Transverse colon (tissue), 4 donors: Measurements from ENCODE around the gene ATCAY. TPM values are rescaled to one million over a fixed set of nuclear protein-coding genes. Genes with fewer than 3 reads are reported as not detected.

Source experiments
- DNase-seq: peaks from one replicate; pipeline ENCODE4 v3.0.0-alpha.2; 2019
- H3K27ac ChIP-seq, 4 donors: fragments of 200-600 bp; sonication (generic); 2 replicates each; pipeline ENCODE4 v1.5.1; 2016 to 2018; ENCODE audit warnings: inconsistent platforms in 4 of 4
- H3K27me3 ChIP-seq: fragments of 200-600 bp; sonication (generic); 2 replicates; pipeline ENCODE4 v1.5.1; 2017; ENCODE audit warnings: inconsistent platforms
- H3K36me3 ChIP-seq, 4 donors: fragments of 200-600 bp; sonication (generic); 2 replicates each; pipeline ENCODE4 v1.5.1; 2017 to 2019; ENCODE audit warnings: inconsistent platforms in 4 of 4
- H3K4me1 ChIP-seq, 4 donors: fragments of 200-600 bp; sonication (generic); 2 replicates each; pipeline ENCODE4 v1.5.1; 2017 to 2020; ENCODE audit warnings: inconsistent platforms in 4 of 4
- H3K4me3 ChIP-seq, 4 donors: fragments of 200-600 bp; sonication (generic); 1 replicate in 1 of 4; 2 replicates in 3 of 4; pipeline versions ENCODE4 v1.5.1 to v1.6.1; 2017 to 2019; ENCODE audit warnings: inconsistent platforms in 4 of 4
- H3K9me3 ChIP-seq, 2 donors: fragments of 200-600 bp; sonication (generic); 2 replicates each; pipeline ENCODE4 v1.5.1; 2017 to 2019; ENCODE audit warnings: inconsistent platforms in 2 of 2
- EP300 ChIP-seq: sonication (generic); formaldehyde crosslinking; IDR thresholded peaks from one replicate; pipeline ENCODE4 v1.6.1; 2017; ENCODE audit warnings: antibody characterized with exemption, low read depth
- POLR2A ChIP-seq: fragments of 450-650 bp; IDR thresholded peaks from one replicate; pipeline ENCODE4 v1.6.1; 2016; ENCODE audit warnings: antibody characterized with exemption, mild to moderate bottlenecking, moderate library complexity
- POLR2AphosphoS5 ChIP-seq, 3 donors: sonication (generic); formaldehyde crosslinking; IDR thresholded peaks; one replicate each; pipeline ENCODE4 v1.6.1; 2016; ENCODE audit warnings: antibody characterized with exemption in 3 of 3
- WGBS, 2 donors: methylation state at CpG; one replicate each; pipeline ENCODE4 v1.1.5; 2018; ENCODE audit warnings: low coverage in 1 of 2; 5-methylcytosine and 5-hydroxymethylcytosine counted together
- in situ Hi-C, 4 donors: fragments of 200-750 bp; cut with MboI; loops; one replicate each; pipeline versions ENCODE4 v1.15.0 to v1.15.1; 2017; ENCODE audit warnings: low sequenced_read_pairs in 3 of 4, low pct_ligation_motif_present in 1 of 4, low pct_unique_long_range_greater_than_20kb in 1 of 4
- intact Hi-C: fragments of 100-400 bp; cut with DNase I; formaldehyde crosslinking; loops from one replicate; pipeline ENCODE4 v1.15.1; 2023; ENCODE audit warnings: low total_unique reads
- total RNA-seq, 4 donors: library from RNA; depleted of rRNA; stranded (reverse); fragments of >200 nt; gene quantifications; one replicate each; pipeline ENCODE4 v1.1.0, GENCODE V29; 2016
- TF ChIP-seq, protein P1 (sequence below), 5 experiments: fragments of 200-600 bp in 3 of 5; fragments of 450-650 bp in 2 of 5; sonication (generic) in 3 of 5; IDR thresholded peaks; 1 replicate in 2 of 5; 2 replicates in 3 of 5; pipeline ENCODE4 v1.5.1; 2016 to 2017; ENCODE audit warnings: antibody characterized with exemption in 5 of 5, inconsistent platforms in 3 of 5, mild to moderate bottlenecking in 2 of 5, moderate library complexity in 1 of 5

The ATCAY gene
- total RNA-seq, 4 donors from 2014 or later = 0.32 to 0.60 (median 0.55) TPM; not detected in 1

DNA sequence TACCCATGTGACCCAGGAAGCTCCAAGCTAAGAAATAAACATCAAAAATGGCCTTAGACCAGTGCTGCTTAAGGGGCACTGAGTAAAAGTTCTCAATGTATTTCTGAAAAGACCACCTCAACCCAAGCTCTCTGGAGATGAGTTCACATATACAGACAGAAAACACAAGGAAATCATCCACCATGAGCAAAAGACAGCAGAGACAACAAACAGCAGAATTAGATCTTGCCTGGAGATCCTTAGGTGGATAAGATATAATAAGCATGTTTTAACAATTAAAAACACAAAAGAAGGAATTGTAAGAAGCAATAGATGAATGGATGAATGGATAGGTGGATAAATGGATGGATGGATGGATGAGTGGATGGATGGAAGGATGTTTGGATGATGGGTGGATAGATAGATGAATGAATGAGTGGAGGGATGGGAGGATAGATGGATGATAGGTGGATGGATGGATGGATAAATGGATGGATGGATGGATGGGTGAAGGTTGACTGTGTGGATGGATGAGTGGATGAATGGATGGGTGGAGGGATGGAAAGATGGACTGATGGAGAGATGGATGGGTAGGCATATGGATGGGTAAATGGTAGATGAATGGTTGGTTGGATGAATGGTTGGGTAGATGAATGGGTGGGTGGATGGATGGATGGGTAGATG is 42.7 kb downstream of the ATCAY start:
- DNase-seq = no peak
- in situ Hi-C loops = loop anchor here in 1 of 4 donors (25.0 kb wide), 1 partner anchor 661 kb away; no protein-coding TSS in a partner anchor
- no peaks in the 10 kb centered on the region for H3K4me1 ChIP-seq
- H3K27me3 ChIP-seq = no peaks in the 10 kb centered on the region
- TF ChIP-seq, protein P1, sequence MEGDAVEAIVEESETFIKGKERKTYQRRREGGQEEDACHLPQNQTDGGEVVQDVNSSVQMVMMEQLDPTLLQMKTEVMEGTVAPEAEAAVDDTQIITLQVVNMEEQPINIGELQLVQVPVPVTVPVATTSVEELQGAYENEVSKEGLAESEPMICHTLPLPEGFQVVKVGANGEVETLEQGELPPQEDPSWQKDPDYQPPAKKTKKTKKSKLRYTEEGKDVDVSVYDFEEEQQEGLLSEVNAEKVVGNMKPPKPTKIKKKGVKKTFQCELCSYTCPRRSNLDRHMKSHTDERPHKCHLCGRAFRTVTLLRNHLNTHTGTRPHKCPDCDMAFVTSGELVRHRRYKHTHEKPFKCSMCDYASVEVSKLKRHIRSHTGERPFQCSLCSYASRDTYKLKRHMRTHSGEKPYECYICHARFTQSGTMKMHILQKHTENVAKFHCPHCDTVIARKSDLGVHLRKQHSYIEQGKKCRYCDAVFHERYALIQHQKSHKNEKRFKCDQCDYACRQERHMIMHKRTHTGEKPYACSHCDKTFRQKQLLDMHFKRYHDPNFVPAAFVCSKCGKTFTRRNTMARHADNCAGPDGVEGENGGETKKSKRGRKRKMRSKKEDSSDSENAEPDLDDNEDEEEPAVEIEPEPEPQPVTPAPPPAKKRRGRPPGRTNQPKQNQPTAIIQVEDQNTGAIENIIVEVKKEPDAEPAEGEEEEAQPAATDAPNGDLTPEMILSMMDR (IDR thresholded peaks at IDR 0.05) = no peak
- TF ChIP-seq POLR2A (no peak), EP300 (no peak), POLR2AphosphoS5 (IDR thresholded peaks at IDR 0.05) (no peak)
- no peaks in the 10 kb centered on the region for H3K9me3 ChIP-seq
- intact Hi-C loops = no loop called here
- no peak overlapping the region for H3K27ac ChIP-seq
- no peak overlapping the region for H3K4me3 ChIP-seq
- no peaks in the 10 kb centered on the region for H3K36me3 ChIP-seq

DNA sequence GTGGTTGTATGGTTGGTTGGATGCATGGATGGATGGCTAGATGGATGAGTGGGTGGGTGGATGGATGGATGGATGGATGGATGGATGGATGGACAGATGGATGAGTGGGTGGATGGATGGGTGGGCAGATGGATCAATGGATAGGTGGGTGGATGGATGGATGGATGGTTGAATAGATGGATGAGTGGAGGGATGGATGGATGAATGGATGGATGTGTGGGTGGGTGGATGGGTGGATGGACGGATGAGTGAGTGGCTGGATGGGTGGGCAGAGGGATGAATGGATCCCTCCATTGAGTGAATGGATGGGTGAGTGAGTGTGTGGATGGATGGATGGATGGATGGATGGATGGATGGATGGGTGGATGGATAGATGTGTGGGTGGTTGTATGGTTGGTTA is 43.4 kb downstream of the ATCAY start:
- in situ Hi-C loops = loop anchor here in 1 of 4 donors (25.0 kb wide), 1 partner anchor 662 kb away; no protein-coding TSS in a partner anchor

DNA sequence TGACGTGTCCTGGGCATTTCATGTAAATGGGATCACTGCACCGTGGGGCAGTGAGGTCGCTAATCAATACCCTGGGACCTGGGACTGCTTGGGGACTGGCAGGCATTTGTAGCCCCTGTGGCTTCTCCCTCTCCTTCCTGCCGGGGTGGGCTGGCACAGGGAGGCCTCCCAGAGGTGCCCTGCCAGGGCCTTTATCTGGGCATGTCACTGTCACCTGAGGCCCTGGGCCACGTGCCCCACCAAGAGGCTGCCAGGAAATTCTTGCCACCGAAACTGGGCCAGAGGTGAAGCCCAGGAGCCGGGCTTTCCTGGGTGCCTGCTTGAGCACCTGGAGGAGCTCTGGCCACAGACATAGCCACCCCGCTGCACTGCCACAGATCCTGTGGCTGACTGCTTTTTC is 50.6 kb downstream of the ATCAY start:
- TF ChIP-seq POLR2AphosphoS5 (IDR thresholded peaks at IDR 0.05) (no peak), POLR2A (no peak), EP300 (no peak)
- TF ChIP-seq, protein P1 (IDR thresholded peaks at IDR 0.05) = no peak
- Histone ChIP-seq H3K36me3 (no peaks in the 10 kb centered on the region), H3K4me3 (no peak overlapping the region), H3K9me3 (no peaks in the 10 kb centered on the region), H3K27ac (no peak overlapping the region), H3K4me1 (peaks cover 0 to 5% (median 0%) of the 10 kb centered on the region in 4 donors), H3K27me3 (peaks cover 35% of the 10 kb centered on the region)
- intact Hi-C loops = no loop called here
- DNase-seq = peak; percentile 14
- in situ Hi-C loops = no loop called here
- 61% methylated on average over 8 of the region's 8 CpGs; no CpG with 5 or more reads in 1 of the 2 donors for WGBS, 2 donors

More for the DNA sequence above, 43.4 kb downstream of the ATCAY start:
- intact Hi-C loops = no loop called here
- Histone ChIP-seq H3K4me1 (no peaks in the 10 kb centered on the region), H3K36me3 (no peaks in the 10 kb centered on the region), H3K27me3 (no peaks in the 10 kb centered on the region), H3K9me3 (no peaks in the 10 kb centered on the region), H3K4me3 (no peak overlapping the region), H3K27ac (no peak overlapping the region)
- DNase-seq = no peak
- 77 to 84% methylated on average over 1 of the region's 1 CpG for WGBS, 2 donors
- no peak for TF ChIP-seq EP300
- no peak for TF ChIP-seq POLR2A
- TF ChIP-seq POLR2AphosphoS5 (IDR thresholded peaks at IDR 0.05) = no peak
- TF ChIP-seq, protein P1 (IDR thresholded peaks at IDR 0.05) = no peak

DNA sequence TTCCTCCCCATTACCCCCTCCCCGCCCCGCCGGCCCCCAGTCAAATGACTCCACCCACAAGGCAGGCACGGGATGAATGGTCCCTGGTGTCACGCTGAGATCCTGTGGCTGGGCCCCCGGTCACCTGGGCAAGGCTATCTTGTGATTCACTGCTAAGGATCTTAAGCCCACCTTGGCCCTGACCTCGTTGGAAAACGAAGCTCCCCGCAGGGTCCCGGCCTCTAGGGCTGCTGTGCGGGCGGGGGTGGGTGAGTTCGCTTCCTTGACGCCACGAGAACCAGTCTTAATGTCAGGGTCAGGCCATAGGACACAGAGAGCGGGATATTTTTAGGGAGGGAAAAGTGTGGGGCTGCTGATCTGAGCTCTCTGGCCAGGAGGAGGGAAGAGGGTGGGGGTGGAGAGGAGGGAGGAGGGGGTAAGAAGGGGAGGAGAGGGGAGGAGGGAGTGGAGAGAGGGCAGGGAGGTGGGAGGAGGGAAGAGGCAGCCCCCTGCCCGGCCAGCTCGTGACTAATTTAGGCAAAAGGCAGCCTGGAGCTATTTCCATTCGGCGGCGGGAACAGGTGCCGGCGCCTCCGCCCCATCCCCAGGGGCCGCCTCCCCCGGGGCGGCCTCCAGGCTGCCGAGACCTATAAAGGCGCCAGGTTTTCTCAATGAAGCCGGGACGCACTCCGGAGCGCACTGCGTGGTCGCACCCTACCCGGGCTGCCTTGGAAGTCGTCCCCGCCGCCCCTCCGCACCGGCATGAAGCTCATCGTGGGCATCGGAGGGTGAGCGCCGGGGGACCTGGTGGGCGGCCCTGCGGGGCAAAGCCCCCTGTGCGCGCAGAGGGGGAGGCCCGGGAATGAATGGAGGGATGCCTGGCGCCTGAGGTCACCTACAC is 52.7 kb downstream of the ATCAY start, which contains the start of gene NMRK2:
NMRK2 (plus strand) TSS at position 139 of the 880 bp plus-strand sequence; CDS start at position 742, 603 bp downstream.
- Histone ChIP-seq H3K4me1 (peaks cover 0 to 5% (median 0%) of the 10 kb centered on the region in 4 donors), H3K9me3 (no peaks in the 10 kb centered on the region), H3K4me3 (no peak within 1 kb of the TSS), H3K27me3 (peaks cover 35% of the 10 kb centered on the region), H3K36me3 (no peaks in the 10 kb centered on the region), H3K27ac (no peak within 1 kb of the TSS)
- in situ Hi-C loops = no loop called here
- 10% methylated on average over 49 of the region's 51 CpGs; no CpG with 5 or more reads in 1 of the 2 donors for WGBS, 2 donors
- DNase-seq = no peak
- TF ChIP-seq, protein P1 (IDR thresholded peaks at IDR 0.05) = no peak
- no peak for TF ChIP-seq EP300
- TF ChIP-seq POLR2A = no peak
- TF ChIP-seq POLR2AphosphoS5 (IDR thresholded peaks at IDR 0.05) = no peak
- intact Hi-C loops = no loop called here
